Type B pancreatic cell (in vitro differentiated cells): ENCODE measurements around the gene SLC9A8. TPM values are rescaled to one million over a fixed set of nuclear protein-coding genes. Genes with fewer than 3 reads are reported as not detected.

Experiments
- DNase-seq: peaks from one replicate; pipeline ENCODE4 v3.0.0; 2021; ENCODE audit warnings: mixed read lengths; ENCODE audit not compliant: unreplicated experiment; ENCODE audit errors: extremely low spot score
- H3K27ac Mint-ChIP-seq: 2 replicates; pipeline ENCODE4 v1.8.0; 2021; ENCODE audit warnings: mild to moderate bottlenecking, mixed read lengths
- H3K27me3 Mint-ChIP-seq: 2 replicates; pipeline ENCODE4 v1.8.0; 2021; ENCODE audit warnings: mixed read lengths
- H3K36me3 Mint-ChIP-seq: 2 replicates; pipeline ENCODE4 v1.8.0; 2021; ENCODE audit warnings: mixed read lengths
- H3K4me1 Mint-ChIP-seq: one replicate; pipeline ENCODE4 v1.8.0; 2021; ENCODE audit warnings: mixed read lengths; ENCODE audit not compliant: unreplicated experiment
- H3K4me3 Mint-ChIP-seq: 2 replicates; pipeline ENCODE4 v1.8.0; 2021; ENCODE audit warnings: mild to moderate bottlenecking, mixed read lengths
- H3K9me3 Mint-ChIP-seq: 2 replicates; pipeline ENCODE4 v1.8.0; 2021; ENCODE audit warnings: mixed read lengths
- CTCF ChIP-seq: fragments of 200-600 bp; sonication (generic); conservative IDR thresholded peaks from 2 replicates; pipeline ENCODE4 v1.5.0; 2021; ENCODE audit warnings: antibody characterized with exemption, mild to moderate bottlenecking
- total RNA-seq: library from RNA; stranded (reverse); gene quantifications from 2 replicates; pipeline ENCODE4 v1.2.1, GENCODE V29; 2021; ENCODE audit warnings: low replicate concordance

Gene SLC9A8
- total RNA-seq, 1 donor from 2014 or later = 8.6 TPM

GRCh38 chr20:49885558-49886332 lies 73.1 kb downstream of the SLC9A8 start:
- DNase-seq = no peak
- no peak for TF ChIP-seq CTCF
- Mint-ChIP-seq H3K9me3 (no peaks in the 10 kb centered on the region), H3K36me3 (peaks cover 4% of the 10 kb centered on the region), H3K27me3 (no peaks in the 10 kb centered on the region), H3K4me3 (no peak overlapping the region), H3K4me1 (peaks cover 36% of the 10 kb centered on the region), H3K27ac (no peak overlapping the region)

- no peak for TF ChIP-seq CTCF
- Mint-ChIP-seq H3K27ac (no peak overlapping the region), H3K4me3 (no peak overlapping the region), H3K9me3 (no peaks in the 10 kb centered on the region), H3K4me1 (peaks cover 42% of the 10 kb centered on the region), H3K27me3 (no peaks in the 10 kb centered on the region), H3K36me3 (peaks cover 4% of the 10 kb centered on the region)
- no peak for DNase-seq
Observed at GRCh38 chr20:49886571-49887213, 74.1 kb downstream of the SLC9A8 start.

- no peak for DNase-seq
- H3K36me3 Mint-ChIP-seq = peaks cover 4% of the 10 kb centered on the region
- TF ChIP-seq CTCF = no peak
- H3K9me3 Mint-ChIP-seq = no peaks in the 10 kb centered on the region
- peak overlapping the region; percentile 23 for H3K27ac Mint-ChIP-seq
- H3K4me3 Mint-ChIP-seq = peak overlapping the region; percentile 39
- H3K4me1 Mint-ChIP-seq = peaks cover 47% of the 10 kb centered on the region
- H3K27me3 Mint-ChIP-seq = no peaks in the 10 kb centered on the region
Observed at GRCh38 chr20:49887251-49888211, 74.9 kb downstream of the SLC9A8 start.

GRCh38 chr20:49888212-49889000 lies 75.8 kb downstream of the SLC9A8 start:
- Mint-ChIP-seq H3K9me3 (no peaks in the 10 kb centered on the region), H3K4me3 (peak overlapping the region; percentile 53), H3K27me3 (no peaks in the 10 kb centered on the region), H3K27ac (peak overlapping the region; percentile 65), H3K36me3 (peaks cover 4% of the 10 kb centered on the region), H3K4me1 (peaks cover 52% of the 10 kb centered on the region)
- no peak for DNase-seq
- peak; percentile 97 for TF ChIP-seq CTCF
